CD4-positive, CD25-positive, alpha-beta regulatory T cell (primary cell): ENCODE results near the gene RPL15. TPM values are rescaled to one million over a fixed set of nuclear protein-coding genes. Genes with fewer than 3 reads are reported as not detected.

Experiments used
- ATAC-seq, 2 donors: fragments of 150-1000 bp; cut with Tn5 transposase; one replicate each; pipeline ENCODE4 v1.10.0; 2021; ENCODE audit warnings: low read depth in 2 of 2, moderate number of reproducible peaks in 2 of 2, moderate library complexity in 1 of 2
- DNase-seq, 3 donors: peaks; one replicate each; pipeline versions ENCODE4 v3.0.0 to v3.0.0-alpha.2; 2012 to 2022; ENCODE audit warnings: mixed read lengths in 1 of 3
- H3K27ac ChIP-seq: one replicate; pipeline ENCODE4 v1.7.0; 2013; ENCODE audit warnings: mild to moderate bottlenecking, low read length; ENCODE audit not compliant: insufficient read depth, poor library complexity, severe bottlenecking
- H3K27me3 ChIP-seq: one replicate; pipeline ENCODE4 v1.7.0; 2013; ENCODE audit warnings: low read length; ENCODE audit not compliant: control insufficient read depth, insufficient read depth
- H3K36me3 ChIP-seq: one replicate; pipeline ENCODE4 v1.7.0; 2013; ENCODE audit warnings: mild to moderate bottlenecking, low read length, moderate library complexity; ENCODE audit not compliant: control insufficient read depth, insufficient read depth
- H3K4me1 ChIP-seq: 2 replicates; pipeline ENCODE4 v1.7.0; 2013; ENCODE audit warnings: mild to moderate bottlenecking, low read length; ENCODE audit not compliant: insufficient read depth, control insufficient read depth, poor library complexity, severe bottlenecking
- H3K4me3 ChIP-seq: one replicate; pipeline ENCODE4 v1.7.0; 2013; ENCODE audit warnings: low read depth, mild to moderate bottlenecking, low read length, moderate library complexity
- H3K9me3 ChIP-seq, 2 experiments: 1 replicate in 1 of 2; 2 replicates in 1 of 2; pipeline ENCODE4 v1.7.0; 2013; ENCODE audit warnings: low read length in 2 of 2, mild to moderate bottlenecking in 1 of 2, moderate library complexity in 1 of 2; ENCODE audit not compliant: control insufficient read depth in 2 of 2
- H3K27ac Mint-ChIP-seq, 3 donors: one replicate each; pipeline ENCODE4 v1.8.0; 2020 to 2022; ENCODE audit warnings: mild to moderate bottlenecking in 3 of 3, mixed read lengths in 3 of 3, moderate library complexity in 2 of 3
- H3K27me3 Mint-ChIP-seq: one replicate; pipeline ENCODE4 v1.8.0; 2022; ENCODE audit warnings: mild to moderate bottlenecking, mixed read lengths
- H3K36me3 Mint-ChIP-seq: one replicate; pipeline ENCODE4 v1.8.0; 2020; ENCODE audit warnings: mixed read lengths
- H3K4me1 Mint-ChIP-seq, 4 donors: one replicate each; pipeline ENCODE4 v1.8.0; 2020 to 2022; ENCODE audit warnings: mixed read lengths in 4 of 4, mild to moderate bottlenecking in 1 of 4
- H3K4me3 Mint-ChIP-seq, 4 donors: one replicate each; pipeline ENCODE4 v1.8.0; 2020 to 2022; ENCODE audit warnings: mild to moderate bottlenecking in 4 of 4, mixed read lengths in 4 of 4, moderate library complexity in 3 of 4
- H3K9me3 Mint-ChIP-seq, 7 donors: one replicate each; pipeline ENCODE4 v1.8.0; 2020 to 2022; ENCODE audit warnings: mixed read lengths in 7 of 7, mild to moderate bottlenecking in 3 of 7, moderate library complexity in 2 of 7
- polyA plus RNA-seq, 4 donors: library from polyadenylated mRNA; unstranded; fragments of 300-500 nt; fragmentation: Illumina TruSeq; gene quantifications; one replicate each; pipeline ENCODE4 v1.2.3, GENCODE V29; 2021
- total RNA-seq: library from RNA; stranded (reverse); gene quantifications from one replicate; pipeline ENCODE4 v1.2.3, GENCODE V29; 2022

Gene RPL15
- total and polyA plus RNA-seq, 5 donors from 2014 or later, result 1,532 to 5,496 (median 4,030) TPM

DNA sequence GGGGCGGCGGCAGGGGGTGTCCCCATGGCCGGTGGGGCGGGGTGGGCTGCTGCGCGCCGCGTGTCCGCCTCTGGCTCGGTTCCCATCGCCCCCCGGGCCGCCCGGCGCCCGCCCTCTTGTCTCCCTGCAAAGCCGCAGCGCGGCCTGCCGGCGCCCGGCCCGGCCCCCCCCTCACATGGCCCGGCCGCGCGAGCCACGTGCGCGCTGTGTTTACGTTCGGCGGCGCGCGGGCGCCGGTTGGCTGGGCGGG is 28.7 kb downstream of the RPL15 start:
- H3K4me3 Mint-ChIP-seq, result peak overlapping the region in 3 of 4 donors; percentile 70 to 91 (median 72)
- H3K9me3 Mint-ChIP-seq, result no peaks in the 10 kb centered on the region
- Histone ChIP-seq H3K27me3 (no peaks in the 10 kb centered on the region), H3K9me3 (no peaks in the 10 kb centered on the region), H3K4me3 (no peak overlapping the region), H3K4me1 (peaks cover 33% of the 10 kb centered on the region), H3K27ac (peak overlapping the region; percentile 93), H3K36me3 (no peaks in the 10 kb centered on the region)
- DNase-seq (no peak), ATAC-seq (no peak)
- H3K36me3 Mint-ChIP-seq, result peaks cover 8% of the 10 kb centered on the region
- H3K27me3 Mint-ChIP-seq, result peaks cover 27% of the 10 kb centered on the region
- peak overlapping the region in 1 of 3 donors; percentile 87 for H3K27ac Mint-ChIP-seq
- peaks cover 32 to 52% (median 38%) of the 10 kb centered on the region in 4 donors for H3K4me1 Mint-ChIP-seq

DNA sequence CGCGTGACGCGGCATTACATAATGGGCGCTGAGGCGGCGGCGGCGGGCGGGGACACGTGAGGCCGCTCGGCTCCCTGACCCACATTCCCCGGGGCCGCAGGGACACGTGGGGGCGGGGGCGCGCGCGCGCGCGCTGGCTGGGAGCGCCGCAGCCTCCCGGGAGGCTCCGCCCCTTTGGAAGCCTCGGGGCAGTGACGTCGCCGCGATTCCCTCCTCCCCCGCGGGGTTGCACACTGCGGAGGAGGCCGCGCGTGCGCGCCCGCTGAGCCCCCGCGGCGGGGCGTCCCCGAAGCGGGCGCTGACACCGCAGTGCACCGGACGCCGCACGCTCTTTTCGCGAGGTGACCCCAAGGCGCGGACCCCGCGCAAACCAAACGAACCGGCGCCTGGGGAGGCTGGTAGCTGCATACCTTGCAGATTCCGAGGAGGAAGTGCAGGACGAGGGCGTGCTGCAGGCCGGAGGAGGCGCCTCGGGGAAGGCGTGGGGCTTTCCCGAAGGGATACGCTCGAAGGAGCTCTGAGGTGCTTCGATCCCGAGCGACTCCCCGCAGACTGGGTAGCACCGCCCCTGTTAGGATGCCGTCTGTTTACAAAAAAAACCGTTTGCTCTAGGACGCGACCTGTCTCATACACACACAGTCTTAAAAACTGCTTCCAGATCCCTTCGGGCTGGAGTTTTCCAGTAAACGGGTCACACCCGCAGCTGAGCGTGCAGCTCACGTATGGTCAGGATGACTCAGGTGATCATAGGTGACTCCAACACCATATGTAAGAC is 29.2 kb downstream of the RPL15 start:
- Mint-ChIP-seq H3K36me3 (peaks cover 8% of the 10 kb centered on the region), H3K4me3 (peak overlapping the region; percentile 86 to 94 (median 89)), H3K4me1 (peaks cover 33 to 57% (median 40%) of the 10 kb centered on the region in 4 donors), H3K27me3 (peaks cover 22% of the 10 kb centered on the region), H3K27ac (peak overlapping the region; percentile 77 to 89 (median 88)), H3K9me3 (no peaks in the 10 kb centered on the region)
- Histone ChIP-seq H3K9me3 (no peaks in the 10 kb centered on the region), H3K4me3 (peak overlapping the region; percentile 85), H3K27ac (peak overlapping the region; percentile 93), H3K4me1 (peaks cover 34% of the 10 kb centered on the region), H3K36me3 (no peaks in the 10 kb centered on the region), H3K27me3 (no peaks in the 10 kb centered on the region)
- ATAC-seq (peak; percentile 81 to 85), DNase-seq (peak; percentile 96 to 97 (median 97))

DNA sequence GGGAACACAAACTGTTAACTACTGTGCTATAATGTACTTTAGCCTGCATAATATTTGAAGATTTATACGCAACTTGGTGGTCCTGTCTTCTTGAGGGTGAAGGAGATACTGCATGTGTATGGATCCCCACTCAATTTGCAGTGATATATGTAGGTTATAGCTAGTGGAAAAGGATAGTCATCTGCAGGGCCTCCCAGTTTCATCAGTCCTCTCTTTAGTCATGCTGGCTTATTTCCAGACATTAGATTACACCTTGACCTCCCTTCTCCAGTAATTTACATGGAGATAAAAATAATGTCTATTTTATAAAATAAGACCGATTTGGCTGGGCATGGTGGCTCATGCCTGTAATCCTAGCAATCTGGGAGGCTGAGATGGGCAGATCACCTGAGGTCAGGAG is 31.8 kb downstream of the RPL15 start:
- ATAC-seq, result no peak
- H3K27me3 ChIP-seq, result no peaks in the 10 kb centered on the region
- H3K4me1 Mint-ChIP-seq, result peaks cover 40 to 79% (median 58%) of the 10 kb centered on the region in 4 donors
- peak overlapping the region in 2 of 4 donors; percentile 35 to 69 for H3K4me3 Mint-ChIP-seq
- peaks cover 5% of the 10 kb centered on the region for H3K27me3 Mint-ChIP-seq
- H3K9me3 ChIP-seq, result no peaks in the 10 kb centered on the region
- H3K27ac ChIP-seq, result peak overlapping the region; percentile 62
- H3K4me3 ChIP-seq, result no peak overlapping the region
- no peaks in the 10 kb centered on the region for H3K36me3 ChIP-seq
- no peak overlapping the region for H3K27ac Mint-ChIP-seq
- H3K36me3 Mint-ChIP-seq, result peaks cover 15% of the 10 kb centered on the region
- H3K9me3 Mint-ChIP-seq, result no peaks in the 10 kb centered on the region
- peaks cover 48% of the 10 kb centered on the region for H3K4me1 ChIP-seq
- DNase-seq, result no peak

DNA sequence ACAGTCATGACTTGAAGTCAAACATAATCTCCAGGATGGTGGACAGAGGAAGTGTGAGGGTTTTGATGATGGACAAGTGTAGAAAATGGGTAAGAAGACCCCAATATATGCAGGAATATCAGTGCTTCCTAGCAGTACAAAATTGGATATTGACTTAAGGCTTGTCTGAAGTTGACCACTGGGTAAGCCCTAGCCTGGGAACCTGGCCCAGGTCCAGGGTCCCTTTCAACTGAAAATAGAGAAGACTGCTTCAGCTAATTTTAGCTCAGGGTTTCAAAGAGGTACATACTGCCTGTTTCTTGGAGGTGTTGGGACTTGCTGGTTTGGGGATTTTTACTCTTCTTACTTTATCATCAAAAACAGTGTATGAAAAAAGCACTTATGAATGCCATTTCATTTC is 32.9 kb downstream of the RPL15 start:
- DNase-seq (no peak), ATAC-seq (no peak)
- peak overlapping the region; percentile 45 to 91 (median 74) for H3K4me3 Mint-ChIP-seq
- H3K4me3 ChIP-seq, result peak overlapping the region; percentile 56
- H3K27ac ChIP-seq, result peak overlapping the region; percentile 62
- H3K36me3 Mint-ChIP-seq, result peaks cover 18% of the 10 kb centered on the region
- peaks cover 6% of the 10 kb centered on the region for H3K36me3 ChIP-seq
- H3K27ac Mint-ChIP-seq, result peak overlapping the region in 2 of 3 donors; percentile 30 to 47
- peaks cover 33 to 80% (median 59%) of the 10 kb centered on the region in 4 donors for H3K4me1 Mint-ChIP-seq
- H3K4me1 ChIP-seq, result peaks cover 54% of the 10 kb centered on the region
- no peaks in the 10 kb centered on the region for H3K27me3 ChIP-seq
- no peaks in the 10 kb centered on the region for H3K9me3 ChIP-seq
- H3K27me3 Mint-ChIP-seq, result no peaks in the 10 kb centered on the region
- H3K9me3 Mint-ChIP-seq, result no peaks in the 10 kb centered on the region

DNA sequence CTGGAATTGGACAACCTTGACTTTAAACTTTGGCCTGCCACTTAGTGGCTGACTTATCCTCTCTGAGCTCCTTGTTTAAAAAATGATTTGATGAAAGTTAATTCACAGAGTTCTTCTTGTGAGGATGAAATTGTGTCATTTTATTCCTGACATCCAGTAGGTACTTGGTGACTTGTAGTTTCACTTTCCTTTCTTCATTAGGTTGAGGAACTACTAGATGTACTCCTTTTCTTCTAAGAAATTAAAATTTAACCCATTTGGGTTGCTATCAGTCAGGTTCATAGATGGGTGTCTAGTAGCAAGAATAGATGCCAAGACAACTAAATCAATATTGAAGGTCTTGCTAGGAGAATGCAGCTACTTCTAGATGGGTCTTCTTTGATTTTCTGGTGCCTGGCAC is 33.4 kb downstream of the RPL15 start:
- no peaks in the 10 kb centered on the region for H3K27me3 ChIP-seq
- DNase-seq (peak in 1 of 3 donors; percentile 35), ATAC-seq (no peak)
- peaks cover 11% of the 10 kb centered on the region for H3K36me3 ChIP-seq
- H3K27ac ChIP-seq, result no peak overlapping the region
- peak overlapping the region; percentile 56 for H3K4me3 ChIP-seq
- Mint-ChIP-seq H3K9me3 (no peaks in the 10 kb centered on the region), H3K4me1 (peaks cover 33 to 85% (median 61%) of the 10 kb centered on the region in 4 donors), H3K27ac (peak overlapping the region in 2 of 3 donors; percentile 30 to 47), H3K27me3 (no peaks in the 10 kb centered on the region), H3K4me3 (peak overlapping the region; percentile 48 to 91 (median 74)), H3K36me3 (peaks cover 22% of the 10 kb centered on the region)
- H3K9me3 ChIP-seq, result no peaks in the 10 kb centered on the region
- peaks cover 55% of the 10 kb centered on the region for H3K4me1 ChIP-seq

DNA sequence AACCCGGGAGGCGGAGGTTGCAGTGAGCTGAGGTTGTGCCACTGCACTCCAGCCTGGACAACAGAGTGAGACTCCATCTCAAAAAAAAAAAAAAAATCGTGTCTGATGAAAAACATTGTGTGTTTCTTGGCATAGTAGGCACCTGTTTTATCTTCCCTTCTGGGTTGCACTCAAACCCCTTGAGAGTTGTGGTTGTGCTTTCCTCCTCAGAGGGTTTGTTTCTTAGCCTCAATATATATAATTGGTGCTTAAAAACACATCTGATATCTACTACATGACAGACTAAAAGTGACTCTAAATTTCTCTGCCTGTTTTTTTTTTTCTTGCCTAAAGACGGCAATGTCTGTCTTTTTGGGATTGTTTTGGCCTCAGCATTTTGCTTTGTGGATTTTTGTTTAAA is 35.7 kb downstream of the RPL15 start:
- Histone ChIP-seq H3K27me3 (no peaks in the 10 kb centered on the region), H3K36me3 (peaks cover 28% of the 10 kb centered on the region), H3K9me3 (no peaks in the 10 kb centered on the region), H3K27ac (no peak overlapping the region), H3K4me1 (peaks cover 45% of the 10 kb centered on the region), H3K4me3 (no peak overlapping the region)
- peaks cover 44 to 87% (median 64%) of the 10 kb centered on the region in 4 donors for H3K4me1 Mint-ChIP-seq
- no peak for ATAC-seq
- no peak overlapping the region for H3K27ac Mint-ChIP-seq
- H3K36me3 Mint-ChIP-seq, result peaks cover 29% of the 10 kb centered on the region
- H3K9me3 Mint-ChIP-seq, result no peaks in the 10 kb centered on the region
- DNase-seq, result no peak
- H3K27me3 Mint-ChIP-seq, result no peaks in the 10 kb centered on the region
- H3K4me3 Mint-ChIP-seq, result peak overlapping the region in 2 of 4 donors; percentile 20 to 48

DNA sequence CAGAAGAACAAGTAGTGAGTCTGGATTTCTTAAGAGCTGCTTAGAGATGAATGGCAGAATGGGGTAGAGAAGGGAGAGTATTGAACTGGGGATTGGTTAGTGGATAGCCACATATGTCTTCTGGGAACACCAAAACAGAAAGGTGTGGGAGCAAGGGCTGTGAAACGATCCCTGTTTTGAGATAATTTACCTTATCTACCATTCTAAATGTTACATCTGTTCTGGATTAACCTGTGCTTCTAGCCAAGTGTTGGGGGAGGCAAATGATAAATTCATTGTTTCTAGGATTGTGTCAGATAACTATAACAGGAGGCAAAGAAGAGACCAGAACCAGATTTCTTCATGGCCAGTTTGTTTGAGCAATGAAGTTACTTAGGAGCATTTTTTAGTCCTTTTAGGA is 36.6 kb downstream of the RPL15 start:
- Mint-ChIP-seq H3K4me3 (peak overlapping the region in 2 of 4 donors; percentile 29 to 31), H3K27me3 (no peaks in the 10 kb centered on the region), H3K4me1 (peaks cover 37 to 78% (median 60%) of the 10 kb centered on the region in 4 donors), H3K27ac (no peak overlapping the region), H3K9me3 (no peaks in the 10 kb centered on the region), H3K36me3 (peaks cover 26% of the 10 kb centered on the region)
- DNase-seq, result no peak
- no peak overlapping the region for H3K4me3 ChIP-seq
- no peaks in the 10 kb centered on the region for H3K27me3 ChIP-seq
- H3K36me3 ChIP-seq, result peaks cover 36% of the 10 kb centered on the region
- H3K4me1 ChIP-seq, result peaks cover 45% of the 10 kb centered on the region
- H3K27ac ChIP-seq, result no peak overlapping the region
- no peaks in the 10 kb centered on the region for H3K9me3 ChIP-seq
- no peak for ATAC-seq

DNA sequence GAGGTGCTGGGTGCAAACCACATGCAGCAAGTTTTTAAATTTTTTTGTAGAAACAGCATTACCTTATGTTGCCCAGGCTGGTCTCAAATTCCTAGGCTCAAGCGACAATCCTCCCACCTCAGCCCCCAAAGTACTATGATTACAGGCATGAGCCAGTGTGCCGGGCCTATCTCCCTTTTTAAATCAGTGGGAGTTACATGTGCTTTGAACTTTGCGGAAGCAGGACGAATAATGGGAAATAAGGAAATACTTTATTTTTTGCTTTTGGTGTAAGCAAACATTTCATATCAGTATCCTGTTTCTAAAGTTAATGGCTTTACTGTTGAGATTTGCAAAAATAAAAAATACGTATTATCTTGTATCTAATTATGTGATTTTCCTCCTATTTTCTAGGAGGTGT is 37.2 kb downstream of the RPL15 start:
- peaks cover 38% of the 10 kb centered on the region for H3K36me3 ChIP-seq
- no peak overlapping the region for H3K27ac Mint-ChIP-seq
- no peak for ATAC-seq
- peaks cover 40% of the 10 kb centered on the region for H3K4me1 ChIP-seq
- H3K9me3 ChIP-seq, result no peaks in the 10 kb centered on the region
- H3K4me1 Mint-ChIP-seq, result peaks cover 37 to 73% (median 59%) of the 10 kb centered on the region in 4 donors
- no peak overlapping the region for H3K4me3 ChIP-seq
- no peak overlapping the region for H3K27ac ChIP-seq
- H3K9me3 Mint-ChIP-seq, result no peaks in the 10 kb centered on the region
- peaks cover 26% of the 10 kb centered on the region for H3K36me3 Mint-ChIP-seq
- DNase-seq, result no peak
- H3K4me3 Mint-ChIP-seq, result peak overlapping the region in 1 of 4 donors; percentile 15
- no peaks in the 10 kb centered on the region for H3K27me3 Mint-ChIP-seq
- no peaks in the 10 kb centered on the region for H3K27me3 ChIP-seq
